Activated naive CD8-positive, alpha-beta T cell (primary cell): ENCODE measurements around the gene MXD4.
A peak's percentile ranks its signal among the peaks of the same experiment; 100 is the strongest.
"Not testable (repeated sequence)": the region's sequence is repeated elsewhere in the genome, so short reads cannot be mapped to it uniquely, and the experiment has no call there.

Experiments
- H3K27ac Mint-ChIP-seq: one replicate; pipeline ENCODE4 v1.8.0; 2021; ENCODE audit warnings: mixed read lengths
- H3K27me3 Mint-ChIP-seq: one replicate; pipeline ENCODE4 v1.8.0; 2021; ENCODE audit warnings: mixed read lengths
- H3K36me3 Mint-ChIP-seq: one replicate; pipeline ENCODE4 v1.8.0; 2021; ENCODE audit warnings: mixed read lengths
- H3K4me1 Mint-ChIP-seq: one replicate; pipeline ENCODE4 v1.8.0; 2021; ENCODE audit warnings: low read depth, mixed read lengths
- H3K4me3 Mint-ChIP-seq: one replicate; pipeline ENCODE4 v1.8.0; 2021; ENCODE audit warnings: mild to moderate bottlenecking, mixed read lengths
- H3K9me3 Mint-ChIP-seq: one replicate; pipeline ENCODE4 v1.8.0; 2021; ENCODE audit warnings: low read depth, mixed read lengths

MXD4 gene

DNA sequence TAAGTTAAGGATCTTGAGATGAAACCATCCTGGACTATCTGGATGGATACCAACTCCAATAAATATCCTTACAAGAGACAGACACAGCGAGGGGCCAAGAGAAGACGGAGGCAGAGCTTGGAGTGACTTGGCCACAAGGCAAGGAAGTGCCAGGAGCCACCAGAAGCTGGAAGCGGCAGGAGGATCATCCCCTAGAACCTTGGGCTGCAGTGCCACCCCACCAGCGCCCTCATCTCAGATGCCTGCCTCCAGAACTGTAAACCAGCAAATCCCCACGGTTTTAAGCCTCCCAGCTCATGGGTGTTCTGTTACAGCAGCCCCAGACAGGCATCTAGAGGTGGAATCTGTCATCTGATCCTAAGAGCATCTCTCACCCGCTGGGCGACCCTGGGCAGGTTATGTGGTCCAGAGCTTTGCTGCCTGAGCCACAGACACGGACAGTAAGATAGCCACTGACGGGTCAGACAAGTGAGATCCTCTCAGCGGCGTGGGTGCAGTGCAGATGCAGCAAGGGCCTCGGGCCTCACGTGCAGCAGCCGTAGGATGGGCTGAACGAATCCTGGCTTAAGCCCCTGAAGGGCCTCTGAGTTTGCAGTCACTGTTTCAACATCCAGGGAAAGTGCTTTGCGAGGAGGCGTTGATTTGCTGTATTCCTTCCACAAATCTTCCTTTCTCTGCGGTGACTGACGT lies 25.1 kb upstream of the MXD4 start:
- H3K9me3 Mint-ChIP-seq: no peaks in the 10 kb centered on the region
- H3K4me1 Mint-ChIP-seq: peaks cover 42% of the 10 kb centered on the region
- no peak overlapping the region for H3K4me3 Mint-ChIP-seq
- no peak overlapping the region for H3K27ac Mint-ChIP-seq
- no peaks in the 10 kb centered on the region for H3K27me3 Mint-ChIP-seq
- no peaks in the 10 kb centered on the region for H3K36me3 Mint-ChIP-seq

DNA sequence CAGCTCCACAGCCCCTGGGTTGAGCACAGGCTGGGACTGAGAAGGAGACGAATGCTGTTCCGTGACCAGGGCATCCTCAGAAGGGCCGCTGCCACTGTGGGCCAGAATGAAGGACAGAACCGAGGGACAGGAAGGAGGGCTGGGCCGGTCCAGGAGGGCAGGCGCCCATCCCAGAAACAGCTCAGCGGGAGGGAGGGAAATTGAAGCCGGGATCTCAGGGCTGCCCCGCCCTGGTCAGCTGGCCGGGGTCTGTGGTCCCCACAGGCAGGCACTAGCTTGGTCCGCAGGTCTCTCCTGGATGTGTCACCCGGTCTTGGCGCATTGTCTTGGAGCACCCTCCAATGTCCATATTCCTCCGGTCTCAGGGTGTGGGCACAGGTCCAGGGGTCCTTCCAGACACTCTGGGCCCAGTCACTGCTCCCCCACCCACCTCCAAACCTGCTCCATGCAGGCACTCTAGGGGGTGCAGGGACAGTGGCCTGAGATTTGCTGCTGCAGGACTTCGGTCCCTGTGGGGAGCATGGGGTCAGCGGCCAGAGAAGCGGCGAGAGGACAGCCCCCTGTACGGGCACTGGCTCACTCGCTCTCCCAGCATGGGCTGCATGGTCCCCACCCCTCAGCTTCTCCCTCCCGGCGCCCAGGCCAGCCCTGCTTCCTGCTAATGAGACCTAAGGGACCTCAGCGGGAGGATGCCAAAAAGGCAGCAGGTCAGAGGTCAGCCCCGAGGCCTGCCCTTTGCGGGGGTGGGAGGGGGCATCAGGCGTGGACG lies 23.9 kb upstream of the MXD4 start:
- Mint-ChIP-seq H3K27ac (no peak overlapping the region), H3K9me3 (no peaks in the 10 kb centered on the region), H3K36me3 (no peaks in the 10 kb centered on the region), H3K4me3 (no peak overlapping the region), H3K27me3 (no peaks in the 10 kb centered on the region), H3K4me1 (peaks cover 46% of the 10 kb centered on the region)

DNA sequence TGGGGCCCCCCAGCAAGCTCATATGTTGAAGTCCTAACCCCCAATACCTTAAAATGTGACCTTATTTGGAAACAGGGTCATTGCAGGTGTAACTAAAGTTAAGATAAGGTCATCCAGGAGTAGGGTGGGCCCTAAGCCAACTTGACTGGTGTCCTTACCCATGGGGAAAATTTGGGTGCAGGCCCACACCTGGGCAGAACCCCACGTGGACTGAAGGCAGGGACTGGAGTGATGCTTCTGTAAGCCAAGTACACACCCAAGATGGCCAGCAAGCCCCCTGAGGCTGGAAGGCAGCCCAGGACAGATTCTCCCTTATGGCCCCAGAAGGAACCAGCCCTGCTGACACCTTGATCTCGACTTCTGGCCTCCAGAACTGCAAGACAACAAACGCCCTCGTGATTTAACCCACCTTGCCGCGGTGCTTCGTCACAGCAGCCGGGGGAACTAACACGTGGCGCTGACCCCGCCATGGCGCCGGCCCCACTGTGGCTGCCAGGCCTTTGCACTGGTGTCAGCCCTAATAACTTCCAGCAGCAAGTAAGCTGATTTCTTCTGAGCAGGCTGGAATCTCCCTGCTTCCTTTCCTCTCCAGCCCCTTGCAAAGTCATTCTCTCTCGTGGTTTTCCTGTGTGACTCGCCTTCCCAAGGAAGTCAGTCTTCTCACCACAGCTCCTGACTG lies 23.2 kb upstream of the MXD4 start:
- Mint-ChIP-seq H3K27me3 (no peaks in the 10 kb centered on the region), H3K9me3 (no peaks in the 10 kb centered on the region), H3K4me1 (peaks cover 41% of the 10 kb centered on the region), H3K4me3 (no peak overlapping the region), H3K27ac (no peak overlapping the region), H3K36me3 (no peaks in the 10 kb centered on the region)

DNA sequence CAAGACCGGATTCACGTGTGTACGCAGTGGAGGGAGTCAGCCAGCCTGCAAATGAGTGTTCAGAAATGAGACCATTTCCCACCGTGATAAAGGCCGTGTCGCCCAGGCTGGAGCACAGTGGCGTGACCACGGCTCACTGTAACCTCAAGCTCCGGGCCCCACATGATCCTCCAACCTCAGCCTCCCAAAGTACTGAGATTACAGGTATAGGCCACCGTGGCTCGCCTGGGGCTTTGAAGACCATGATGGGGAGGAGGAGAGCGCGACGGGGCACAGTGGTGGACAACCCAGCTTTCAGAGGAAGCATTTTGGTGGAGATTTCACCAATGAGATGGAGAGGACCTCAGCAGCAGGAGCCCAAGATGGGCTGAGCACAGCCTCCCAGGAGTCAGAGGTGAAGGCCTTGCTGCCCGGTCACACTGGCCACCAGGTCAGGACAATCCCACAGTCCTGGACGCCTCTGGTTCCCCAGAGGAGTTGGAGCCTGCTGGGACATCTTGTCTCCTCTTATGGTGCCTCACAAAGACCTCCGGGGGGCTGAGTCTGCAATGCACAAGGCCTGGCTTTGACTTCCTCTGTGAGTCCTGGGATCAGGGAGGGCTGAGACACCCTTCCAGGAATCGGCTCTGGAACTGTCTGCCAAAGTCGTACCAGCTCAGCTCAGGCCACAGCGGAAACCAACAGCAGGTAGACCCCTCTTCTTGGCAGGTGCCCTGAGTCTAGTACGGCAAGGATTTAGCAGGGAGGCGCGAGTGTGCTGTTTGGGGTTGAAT lies 22.4 kb upstream of the MXD4 start:
- peaks cover 40% of the 10 kb centered on the region for H3K4me1 Mint-ChIP-seq
- H3K27me3 Mint-ChIP-seq: no peaks in the 10 kb centered on the region
- no peaks in the 10 kb centered on the region for H3K9me3 Mint-ChIP-seq
- H3K4me3 Mint-ChIP-seq: no peak overlapping the region
- H3K36me3 Mint-ChIP-seq: no peaks in the 10 kb centered on the region
- H3K27ac Mint-ChIP-seq: no peak overlapping the region

DNA sequence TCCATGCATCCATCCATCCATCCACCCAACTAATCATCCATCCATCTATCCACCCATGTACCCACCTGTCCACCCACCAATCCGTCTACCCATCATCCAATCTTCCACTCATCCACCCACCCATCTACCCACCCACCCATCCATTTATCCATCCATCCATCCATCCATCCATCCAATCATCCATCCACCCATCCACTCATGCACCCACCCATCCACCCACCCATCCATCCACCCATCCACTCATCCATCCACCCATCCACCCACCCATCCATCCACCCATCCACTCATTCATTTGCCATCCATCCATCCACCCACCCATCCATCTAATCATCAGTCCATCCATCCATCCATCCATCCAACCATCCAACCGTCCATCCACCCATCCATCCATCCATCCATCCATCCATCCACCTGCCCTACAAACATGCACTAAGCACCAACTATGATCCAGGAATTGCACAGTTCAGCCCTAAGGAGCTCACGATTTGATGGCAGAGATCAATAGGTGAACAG lies 21.3 kb upstream of the MXD4 start:
- no peak overlapping the region for H3K4me3 Mint-ChIP-seq
- no peaks in the 10 kb centered on the region for H3K9me3 Mint-ChIP-seq
- no peaks in the 10 kb centered on the region for H3K36me3 Mint-ChIP-seq
- H3K4me1 Mint-ChIP-seq: peaks cover 38% of the 10 kb centered on the region
- H3K27me3 Mint-ChIP-seq: no peaks in the 10 kb centered on the region
- no peak overlapping the region for H3K27ac Mint-ChIP-seq

DNA sequence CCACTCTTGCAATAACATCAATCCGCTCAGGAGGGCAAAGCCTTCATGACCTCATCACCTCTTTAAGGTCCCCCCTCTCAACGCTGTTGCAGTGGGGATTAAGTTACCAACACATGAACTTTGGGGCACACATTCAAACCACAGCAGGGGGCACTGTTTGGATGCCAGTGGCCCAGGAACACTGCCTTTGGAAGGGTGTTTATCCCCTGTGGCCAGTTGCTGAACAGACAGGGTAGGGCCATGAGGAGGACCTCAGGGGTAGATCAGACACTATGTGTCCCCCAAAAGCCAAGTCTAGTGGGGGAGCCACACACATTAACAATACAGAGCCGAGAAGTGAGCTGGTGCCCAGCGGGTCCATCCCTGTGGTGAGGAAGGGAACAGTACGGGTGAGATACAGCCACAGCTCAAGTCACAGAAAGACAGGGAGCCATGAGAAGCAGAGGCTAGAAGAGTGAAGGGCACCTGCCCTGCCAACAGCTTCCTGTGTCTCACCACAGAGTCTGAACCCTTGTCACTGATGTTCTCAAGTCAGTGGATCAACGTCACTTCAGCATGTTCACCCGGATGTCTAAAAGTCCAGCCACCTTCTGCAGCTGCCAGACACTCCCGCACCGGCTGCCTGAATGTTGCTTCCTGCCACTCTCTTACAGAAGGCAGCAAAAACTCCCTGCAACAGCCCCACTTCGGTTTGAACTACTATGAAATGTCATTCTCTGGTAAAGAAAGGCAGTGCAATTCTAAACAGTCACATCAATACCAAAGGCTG lies 19.9 kb upstream of the MXD4 start:
- Mint-ChIP-seq H3K4me1 (peaks cover 37% of the 10 kb centered on the region), H3K9me3 (no peaks in the 10 kb centered on the region), H3K4me3 (peak overlapping the region; percentile 66), H3K27ac (peak overlapping the region; percentile 92), H3K27me3 (no peaks in the 10 kb centered on the region), H3K36me3 (no peaks in the 10 kb centered on the region)

DNA sequence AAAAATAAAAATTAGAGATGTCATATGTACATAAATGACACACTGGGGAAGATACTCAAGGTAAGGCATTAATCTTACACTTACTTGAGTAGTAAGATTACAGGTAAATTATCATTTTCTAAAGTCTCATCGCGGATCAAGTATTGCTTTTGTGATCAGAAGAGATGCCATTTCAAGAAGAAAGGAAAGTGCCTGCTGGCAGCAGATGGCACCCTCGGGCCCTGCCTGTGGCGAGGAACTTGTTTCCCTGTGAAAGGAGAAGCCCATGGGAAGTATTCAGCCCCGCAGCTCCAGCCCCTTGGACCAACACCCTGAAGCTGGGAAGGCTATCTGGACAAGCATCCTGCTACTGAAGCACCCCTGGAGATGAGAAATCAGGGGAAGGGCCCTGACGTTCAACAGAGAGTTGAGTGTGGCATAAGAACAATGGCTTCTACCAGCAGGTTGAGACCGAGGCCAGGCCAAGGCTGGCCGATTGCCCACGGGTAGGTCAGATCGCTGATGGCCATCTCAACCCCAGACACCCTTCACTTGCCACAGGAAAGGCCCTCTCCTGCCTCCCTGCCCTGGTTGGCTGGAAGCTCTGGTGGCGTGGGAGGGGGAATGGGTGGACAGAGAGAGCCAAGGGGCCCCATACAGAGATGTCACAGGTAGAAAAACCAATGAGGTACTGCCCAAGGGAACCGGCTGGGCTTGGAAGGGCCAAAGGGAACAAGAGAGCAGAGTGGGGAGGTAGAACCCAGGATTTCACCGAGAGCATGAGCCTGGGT lies 18.8 kb upstream of the MXD4 start:
- no peak overlapping the region for H3K4me3 Mint-ChIP-seq
- no peaks in the 10 kb centered on the region for H3K36me3 Mint-ChIP-seq
- peaks cover 37% of the 10 kb centered on the region for H3K4me1 Mint-ChIP-seq
- H3K27ac Mint-ChIP-seq: peak overlapping the region; percentile 92
- no peaks in the 10 kb centered on the region for H3K27me3 Mint-ChIP-seq
- no peaks in the 10 kb centered on the region for H3K9me3 Mint-ChIP-seq

DNA sequence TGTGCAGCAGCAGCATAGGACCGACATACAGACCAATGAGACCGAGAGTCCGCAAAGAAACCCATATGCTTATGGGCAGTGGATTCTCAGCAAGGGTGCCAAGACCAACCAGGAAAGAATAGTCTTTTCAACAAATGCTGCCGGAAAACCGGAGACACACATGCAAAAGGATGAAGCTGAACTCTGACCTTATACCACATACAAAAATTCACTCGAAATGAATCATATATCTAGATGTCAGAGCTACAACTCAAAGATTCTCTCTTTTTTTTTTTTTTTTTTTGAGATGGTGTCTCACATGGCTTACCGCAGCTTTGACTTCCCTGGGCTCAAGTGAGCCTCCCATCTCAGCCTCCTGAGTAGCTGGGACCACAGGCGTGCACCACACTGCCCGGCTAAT lies 16.0 kb upstream of the MXD4 start:
- no peaks in the 10 kb centered on the region for H3K9me3 Mint-ChIP-seq
- H3K27me3 Mint-ChIP-seq: no peaks in the 10 kb centered on the region
- no peaks in the 10 kb centered on the region for H3K36me3 Mint-ChIP-seq
- no peak overlapping the region for H3K4me3 Mint-ChIP-seq
- H3K4me1 Mint-ChIP-seq: peaks cover 24% of the 10 kb centered on the region
- no peak overlapping the region for H3K27ac Mint-ChIP-seq

DNA sequence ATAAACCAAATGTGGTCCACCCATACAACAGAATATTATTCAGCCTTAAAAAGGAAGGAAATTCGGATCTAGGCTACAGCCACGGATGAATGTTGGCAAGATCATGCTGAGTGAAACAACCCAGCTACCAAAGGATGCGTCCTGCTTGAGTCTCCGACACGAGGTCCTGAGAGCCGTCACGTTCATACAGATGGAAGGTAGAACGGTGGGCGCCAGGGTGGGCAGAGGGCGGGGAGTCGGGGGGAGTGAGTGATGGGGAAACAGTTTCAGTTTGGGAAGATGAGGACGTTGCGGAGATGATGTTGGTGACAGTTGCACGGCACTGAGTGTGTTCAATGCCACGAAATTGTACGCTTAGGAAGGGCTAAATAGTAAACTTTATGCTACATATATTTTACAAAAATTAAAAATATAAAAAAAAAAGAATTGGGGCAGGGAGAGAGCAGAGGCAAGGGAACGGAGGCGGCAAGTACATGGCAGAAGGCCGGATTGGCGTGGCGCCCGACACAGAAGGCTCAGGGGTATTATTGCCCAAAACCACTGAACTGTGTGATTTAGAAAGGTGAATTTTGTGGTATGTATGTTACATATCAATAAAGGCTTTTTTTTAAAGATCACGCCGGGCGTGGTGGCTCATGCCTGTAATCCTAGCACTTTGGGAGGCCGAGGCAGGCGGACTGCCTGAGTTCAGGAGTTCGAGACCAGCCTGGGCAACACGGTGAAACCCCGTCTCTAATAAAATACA lies 14.8 kb upstream of the MXD4 start:
- Mint-ChIP-seq H3K27me3 (no peaks in the 10 kb centered on the region), H3K4me3 (no peak overlapping the region), H3K27ac (no peak overlapping the region), H3K9me3 (no peaks in the 10 kb centered on the region), H3K4me1 (peaks cover 15% of the 10 kb centered on the region), H3K36me3 (no peaks in the 10 kb centered on the region)

DNA sequence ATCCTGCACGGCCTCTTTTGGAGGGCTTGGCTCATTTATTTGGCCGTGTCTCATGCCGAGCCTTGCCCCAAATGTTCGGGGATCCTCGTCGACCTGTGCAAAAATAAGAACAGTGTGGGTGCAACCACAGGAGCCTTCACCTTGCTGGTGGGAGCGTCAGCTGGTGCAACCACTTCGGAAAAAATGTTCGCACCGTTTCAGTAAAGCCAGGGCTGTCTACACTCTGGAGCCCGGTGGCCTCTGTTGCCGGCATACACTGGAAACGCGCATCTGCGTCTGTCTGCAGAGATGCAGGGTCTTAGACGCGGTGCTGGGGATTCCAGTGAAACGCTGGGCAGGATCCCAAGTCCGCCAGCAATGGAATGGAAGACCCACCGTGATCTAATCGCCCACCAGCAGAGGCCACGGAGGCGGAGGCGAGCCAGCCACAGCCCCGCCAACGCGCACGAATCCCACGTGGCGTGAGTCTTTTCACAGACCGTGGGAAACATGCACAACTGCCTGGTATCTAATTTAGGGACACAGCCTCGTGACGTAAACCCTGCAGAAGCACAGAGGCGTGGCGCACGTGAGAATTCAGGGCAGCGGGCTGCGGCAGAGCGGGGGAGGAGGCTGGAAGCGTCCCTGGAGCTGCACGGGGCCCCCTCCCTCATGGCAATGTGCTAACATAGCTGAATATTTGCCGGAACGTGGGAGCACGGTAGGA lies 13.8 kb upstream of the MXD4 start:
- Mint-ChIP-seq H3K27me3 (no peaks in the 10 kb centered on the region), H3K9me3 (no peaks in the 10 kb centered on the region), H3K4me3 (no peak overlapping the region), H3K27ac (no peak overlapping the region), H3K4me1 (peaks cover 5% of the 10 kb centered on the region), H3K36me3 (no peaks in the 10 kb centered on the region)

DNA sequence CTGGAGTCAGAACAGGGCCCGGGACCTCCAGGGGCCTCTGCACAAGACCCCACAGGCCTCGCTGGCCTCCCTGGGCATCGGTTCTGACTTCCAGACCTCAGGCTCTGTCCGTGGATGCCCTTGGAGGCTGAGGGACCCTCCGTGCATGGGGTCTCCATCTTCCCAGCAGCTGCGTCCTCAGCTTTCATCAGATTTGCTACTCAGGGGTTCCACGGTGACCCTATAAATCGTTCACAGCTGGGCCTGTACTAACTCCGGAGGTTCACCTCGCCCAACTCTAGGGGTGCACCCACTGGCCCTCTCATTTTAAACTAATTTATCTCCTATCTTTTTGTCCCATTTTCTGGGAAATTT lies 13.1 kb upstream of the MXD4 start:
- H3K4me3 Mint-ChIP-seq, H3K36me3 Mint-ChIP-seq, H3K27ac Mint-ChIP-seq, H3K9me3 Mint-ChIP-seq, H3K27me3 Mint-ChIP-seq, H3K4me1 Mint-ChIP-seq: not testable (repeated sequence)

DNA sequence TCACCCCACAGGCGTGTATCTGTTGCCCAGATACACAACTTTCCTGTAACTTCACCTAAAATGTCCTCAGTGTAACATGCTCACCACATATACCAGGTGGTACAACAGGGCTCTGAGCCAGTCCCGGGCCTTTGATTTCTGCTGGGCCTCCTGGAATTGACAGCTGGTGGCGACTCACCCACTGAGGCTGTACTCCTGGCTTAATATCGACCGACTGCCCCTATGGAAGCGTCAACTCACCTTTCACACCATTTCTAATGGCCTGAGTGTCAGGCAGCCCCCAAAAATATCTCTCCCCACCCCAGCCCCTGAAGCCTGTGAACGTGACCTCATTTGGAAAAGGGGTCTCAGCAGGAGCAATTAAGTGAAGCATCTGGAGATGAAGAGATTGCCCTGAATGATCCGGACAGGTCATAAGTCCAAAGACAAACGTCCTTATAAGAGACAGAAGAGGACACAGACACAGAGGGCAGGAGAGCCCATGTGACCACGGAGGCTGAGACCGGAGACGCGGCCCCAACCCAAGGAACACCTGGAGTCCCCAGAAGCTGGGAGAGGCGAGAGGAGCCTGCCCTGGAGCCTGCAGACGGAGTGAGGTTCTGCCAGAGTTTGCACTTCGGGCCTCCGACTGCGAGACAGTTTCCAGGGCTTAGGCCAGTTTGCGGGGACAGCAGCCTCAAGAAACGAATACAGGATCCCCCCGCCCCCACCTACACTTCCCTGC lies 12.6 kb upstream of the MXD4 start:
- no peaks in the 10 kb centered on the region for H3K27me3 Mint-ChIP-seq
- no peak overlapping the region for H3K27ac Mint-ChIP-seq
- H3K9me3 Mint-ChIP-seq: no peaks in the 10 kb centered on the region
- H3K4me3 Mint-ChIP-seq: no peak overlapping the region
- peaks cover 2% of the 10 kb centered on the region for H3K4me1 Mint-ChIP-seq
- no peaks in the 10 kb centered on the region for H3K36me3 Mint-ChIP-seq
